ENCODE measurements around the gene PIP5K1B.

PIP5K1B gene

DNA sequence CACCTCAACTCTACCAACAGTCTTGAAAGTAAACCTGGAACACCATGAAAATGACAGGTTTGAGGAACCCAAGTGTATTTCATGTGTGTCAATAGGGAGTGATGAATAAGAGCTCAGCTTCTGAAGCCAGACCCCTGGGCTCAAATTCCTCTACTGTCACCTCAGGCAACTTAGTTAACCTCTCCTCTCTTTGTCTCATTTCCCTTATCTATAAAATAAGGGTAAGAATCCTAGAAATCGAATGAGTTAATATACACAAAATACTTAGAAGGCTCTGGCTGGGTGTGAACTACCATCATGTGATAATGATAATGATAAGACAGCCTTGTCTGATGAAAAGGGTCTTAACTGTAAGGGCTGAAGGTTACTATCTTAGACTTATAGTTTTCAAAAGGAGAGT lies 66.3 kb downstream of the PIP5K1B start:
- DNase-seq (ENCODE audit: low read depth in 2 of 2), result no peak

- DNase-seq (ENCODE audit: low read depth in 2 of 2), result no peak
Measured at GRCh38 chr9:68775003-68775730, 70.1 kb downstream of the PIP5K1B start.

DNA sequence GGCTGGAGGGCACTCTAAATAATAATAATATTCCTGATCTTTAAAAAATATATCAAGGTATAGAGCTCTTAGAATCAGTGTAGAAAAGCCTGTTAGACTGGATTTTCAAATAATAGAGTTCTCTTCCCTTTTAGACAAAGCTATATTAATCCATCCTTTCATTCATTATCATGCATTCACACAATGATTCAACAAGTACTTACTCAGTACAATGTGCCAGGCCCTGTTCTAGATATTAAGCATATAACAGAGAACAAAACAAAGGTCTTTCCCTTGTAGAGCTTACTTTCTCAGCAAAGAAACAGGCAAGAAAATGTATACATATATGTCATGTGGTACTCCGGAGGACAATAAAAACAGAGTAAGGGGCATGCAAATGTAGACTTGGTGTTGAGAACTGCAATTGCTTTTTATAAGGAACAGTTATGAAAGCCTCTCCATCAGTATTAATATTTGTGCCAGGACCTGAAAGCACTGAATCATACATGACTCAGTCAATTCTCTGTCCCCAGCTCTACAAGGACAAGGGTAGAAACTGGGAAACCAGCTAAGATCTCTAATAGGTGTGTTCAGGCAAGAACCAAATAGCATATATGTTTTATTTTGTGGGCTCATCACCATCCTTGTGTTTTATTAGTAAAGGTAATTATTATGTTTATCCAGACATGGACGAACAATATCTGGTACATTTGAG lies 72.2 kb downstream of the PIP5K1B start:
- DNase-seq (ENCODE audit: low read depth in 2 of 2), result no peak

GRCh38 chr9:68778635-68779034 lies 73.6 kb downstream of the PIP5K1B start:
- DNase-seq (ENCODE audit: low read depth in 2 of 2), result no peak

- DNase-seq (ENCODE audit: low read depth in 2 of 2), result peak; percentile 87 to 88
Measured at GRCh38 chr9:68779558-68780379, 74.7 kb downstream of the PIP5K1B start.

DNA sequence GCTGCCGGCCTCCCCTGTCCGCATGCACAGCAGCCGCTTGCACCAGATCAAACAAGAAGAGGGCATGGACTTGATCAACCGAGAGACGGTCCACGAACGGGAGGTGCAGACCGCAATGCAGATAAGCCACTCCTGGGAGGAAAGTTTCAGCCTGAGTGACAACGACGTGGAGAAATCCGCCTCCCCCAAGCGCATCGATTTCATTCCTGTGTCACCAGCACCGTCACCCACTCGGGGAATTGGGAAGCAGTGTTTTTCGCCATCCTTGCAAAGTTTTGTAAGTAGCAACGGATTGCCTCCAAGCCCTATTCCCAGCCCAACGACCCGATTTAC lies 75.3 kb downstream of the PIP5K1B start:
- no peak for DNase-seq (ENCODE audit: low read depth in 2 of 2)

DNA sequence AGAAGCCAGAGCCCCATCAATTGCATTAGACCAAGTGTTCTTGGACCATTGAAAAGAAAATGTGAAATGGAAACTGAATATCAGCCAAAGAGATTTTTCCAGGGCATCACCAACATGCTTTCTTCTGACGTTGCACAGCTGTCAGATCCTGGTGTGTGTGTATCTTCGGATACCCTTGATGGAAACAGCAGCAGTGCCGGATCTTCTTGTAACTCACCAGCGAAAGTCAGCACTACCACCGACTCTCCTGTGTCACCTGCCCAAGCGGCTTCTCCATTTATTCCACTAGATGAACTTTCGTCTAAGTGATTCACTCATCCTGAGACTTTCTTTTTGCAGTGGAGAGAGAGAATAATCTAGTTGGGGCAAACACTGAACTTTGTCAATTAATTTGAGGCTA lies 75.7 kb downstream of the PIP5K1B start:
- no peak for DNase-seq (ENCODE audit: low read depth in 2 of 2)

DNA sequence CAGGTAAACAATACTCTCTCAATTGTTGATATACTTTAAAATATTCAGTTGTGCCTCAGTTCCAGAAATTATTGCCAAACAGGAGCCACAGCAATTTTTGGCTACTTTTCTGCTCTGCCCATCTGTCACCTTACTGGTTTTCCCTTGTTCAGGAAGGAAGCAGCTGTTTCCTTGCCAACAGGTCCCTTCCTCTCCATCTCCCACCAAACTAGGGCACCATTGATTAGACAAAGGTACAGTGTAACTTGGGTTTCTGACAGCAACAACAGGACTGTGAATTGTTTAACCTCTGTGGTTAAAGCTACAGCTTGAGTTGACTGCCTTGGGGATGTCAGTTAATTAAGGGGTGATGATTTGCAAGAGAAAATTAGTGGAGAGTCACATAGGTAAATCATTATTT lies 76.9 kb downstream of the PIP5K1B start:
- DNase-seq (ENCODE audit: low read depth in 2 of 2), result no peak

DNA sequence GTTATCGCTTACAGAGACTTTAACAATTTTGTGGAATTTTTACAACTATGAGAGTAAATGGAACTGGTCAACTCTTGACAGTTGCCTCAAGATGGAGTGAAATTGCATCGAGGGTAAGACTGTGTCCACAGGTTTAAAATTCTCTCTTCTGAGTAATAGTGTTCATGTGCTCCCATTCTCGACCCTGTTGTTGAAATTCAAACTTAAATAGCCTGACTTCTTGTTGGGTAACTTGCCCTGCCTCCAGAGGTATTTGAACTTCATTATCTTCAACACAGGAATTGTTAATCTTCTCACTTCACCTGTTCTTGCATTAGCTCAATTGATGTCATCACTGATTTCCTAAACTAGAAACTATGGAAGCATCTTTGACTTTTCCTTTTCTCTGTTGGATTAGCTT lies 77.5 kb downstream of the PIP5K1B start:
- DNase-seq (ENCODE audit: low read depth in 2 of 2), result no peak

DNA sequence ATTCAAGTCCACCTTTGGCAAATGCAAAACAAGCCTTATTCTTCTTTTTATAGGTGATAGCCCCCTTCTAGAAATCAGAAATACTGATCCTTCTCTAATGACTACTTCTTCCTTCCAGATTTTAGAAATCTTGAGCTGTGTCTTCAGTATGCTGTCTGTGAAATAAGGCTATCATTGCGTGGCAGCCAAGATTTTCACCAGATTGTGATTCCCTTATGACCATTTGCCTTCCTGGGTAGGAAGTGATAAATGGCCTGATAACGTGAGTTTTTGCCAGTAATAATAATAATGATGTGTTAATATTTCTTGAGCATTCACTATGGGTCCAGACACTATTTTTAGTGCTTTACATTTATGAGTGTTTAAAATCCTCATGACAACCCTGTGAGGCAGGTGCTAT lies 80.9 kb downstream of the PIP5K1B start:
- no peak for DNase-seq (ENCODE audit: low read depth in 2 of 2)

DNA sequence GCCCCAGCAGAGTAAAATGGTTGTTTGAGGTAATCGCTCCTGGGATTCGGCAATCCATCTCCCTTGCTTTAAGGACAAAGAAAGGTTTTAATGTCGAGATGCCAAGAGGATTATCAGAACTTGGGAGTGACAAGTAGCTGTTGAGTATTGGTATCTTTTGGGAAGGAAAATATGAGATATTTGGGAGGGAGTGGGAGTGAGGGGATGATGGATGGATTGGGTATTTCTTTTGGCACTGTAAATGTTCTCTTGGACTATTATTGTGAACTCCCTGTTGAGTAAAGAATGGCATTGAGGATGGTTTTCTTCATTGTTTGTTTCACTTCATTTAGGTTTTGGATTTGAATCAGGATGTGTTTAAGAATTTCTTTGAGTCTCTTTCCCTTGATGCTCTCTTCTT lies 86.1 kb downstream of the PIP5K1B start:
- no peak for DNase-seq (ENCODE audit: low read depth in 2 of 2)

GRCh38 chr9:68793605-68794343 lies 88.7 kb downstream of the PIP5K1B start:
- no peak for DNase-seq (ENCODE audit: low read depth in 2 of 2)

DNA sequence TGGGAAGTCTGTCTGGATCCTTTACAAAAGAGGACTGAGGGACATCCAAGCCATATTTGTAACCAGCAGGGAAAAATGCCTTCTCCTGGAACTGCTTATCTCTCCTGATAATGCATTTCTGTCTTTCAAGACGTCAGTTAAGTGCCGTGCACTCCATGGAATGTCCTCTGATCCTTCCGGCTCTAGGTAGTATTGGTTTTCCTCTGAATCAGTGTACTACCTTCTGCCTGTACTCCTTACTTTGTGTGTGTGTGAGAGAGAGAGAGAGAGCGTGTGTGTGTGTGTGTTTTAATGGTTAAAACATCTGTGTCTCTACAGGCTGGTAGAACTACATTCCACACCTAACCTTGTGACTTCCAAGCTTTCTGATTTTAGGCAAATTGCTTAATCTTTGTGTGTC lies 89.9 kb downstream of the PIP5K1B start:
- no peak for DNase-seq (ENCODE audit: low read depth in 2 of 2)

GRCh38 chr9:68795411-68795810 lies 90.4 kb downstream of the PIP5K1B start:
- no peak for DNase-seq (ENCODE audit: low read depth in 2 of 2)

DNA sequence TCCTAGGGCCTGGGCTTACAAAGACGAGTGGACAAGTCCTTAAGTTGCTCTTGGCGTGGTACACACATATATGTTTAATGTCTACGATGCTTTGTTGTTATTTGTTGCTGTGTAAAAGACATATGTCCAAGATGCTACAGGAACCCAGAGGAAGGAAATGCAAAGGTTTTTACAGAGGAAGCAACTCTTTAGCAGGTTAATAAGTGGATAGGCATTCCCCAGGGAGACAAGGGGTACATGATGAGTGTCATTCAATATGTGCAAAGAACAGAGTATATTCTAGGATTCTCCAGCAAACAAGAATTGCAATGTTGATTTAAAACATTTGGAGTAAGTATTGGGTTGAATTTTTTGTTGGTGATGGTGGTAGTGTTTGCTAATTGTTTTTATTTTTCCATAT lies 92.1 kb downstream of the PIP5K1B start:
- DNase-seq (ENCODE audit: low read depth in 2 of 2), result no peak

DNA sequence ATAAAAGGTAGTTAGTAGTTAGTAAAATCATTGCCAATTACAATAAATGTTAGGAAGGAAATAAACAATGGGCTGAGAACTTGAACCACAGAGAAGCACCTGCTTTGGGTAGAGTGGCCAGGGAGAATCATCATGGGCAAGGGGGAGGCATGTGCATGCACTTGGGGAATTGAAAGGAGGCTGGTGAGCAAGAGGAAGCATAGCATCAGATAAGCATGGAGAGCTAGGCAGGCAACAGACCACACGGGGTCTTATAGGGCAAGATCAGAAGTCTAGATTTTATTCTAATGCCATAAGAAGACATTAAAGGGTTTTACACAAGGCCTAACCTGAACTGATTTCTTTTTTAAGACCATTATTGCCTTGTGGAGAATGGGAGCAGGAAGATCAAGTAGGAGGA lies 93.4 kb downstream of the PIP5K1B start:
- no peak for DNase-seq (ENCODE audit: low read depth in 2 of 2)

GRCh38 chr9:68800836-68801235 lies 95.8 kb downstream of the PIP5K1B start:
- DNase-seq (ENCODE audit: low read depth in 2 of 2), result no peak

DNA sequence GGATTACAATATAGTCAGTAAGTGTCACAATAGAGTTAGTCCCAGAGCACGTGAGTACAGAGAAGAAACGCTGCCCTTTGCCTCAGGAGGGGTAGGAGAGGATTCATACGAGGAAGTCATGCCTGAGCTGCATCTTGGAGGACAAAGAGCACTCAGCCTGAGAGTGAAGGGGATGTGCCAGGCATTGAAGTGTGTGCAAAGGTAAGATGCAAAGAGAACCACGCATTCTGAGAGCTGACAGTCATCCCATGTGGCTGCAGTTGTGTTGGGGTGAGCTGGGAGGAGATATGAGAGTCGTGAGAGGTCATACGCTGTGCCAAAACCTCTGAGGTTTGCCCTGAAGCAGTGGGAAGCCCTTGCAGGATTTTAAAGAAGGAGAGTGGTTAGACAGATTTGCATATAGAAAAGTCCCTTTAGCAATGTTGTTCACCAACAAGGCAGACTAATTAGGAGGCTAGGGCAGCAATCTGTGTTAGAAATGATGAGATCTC lies 97.5 kb downstream of the PIP5K1B start:
- no peak for DNase-seq (ENCODE audit: low read depth in 2 of 2)

DNA sequence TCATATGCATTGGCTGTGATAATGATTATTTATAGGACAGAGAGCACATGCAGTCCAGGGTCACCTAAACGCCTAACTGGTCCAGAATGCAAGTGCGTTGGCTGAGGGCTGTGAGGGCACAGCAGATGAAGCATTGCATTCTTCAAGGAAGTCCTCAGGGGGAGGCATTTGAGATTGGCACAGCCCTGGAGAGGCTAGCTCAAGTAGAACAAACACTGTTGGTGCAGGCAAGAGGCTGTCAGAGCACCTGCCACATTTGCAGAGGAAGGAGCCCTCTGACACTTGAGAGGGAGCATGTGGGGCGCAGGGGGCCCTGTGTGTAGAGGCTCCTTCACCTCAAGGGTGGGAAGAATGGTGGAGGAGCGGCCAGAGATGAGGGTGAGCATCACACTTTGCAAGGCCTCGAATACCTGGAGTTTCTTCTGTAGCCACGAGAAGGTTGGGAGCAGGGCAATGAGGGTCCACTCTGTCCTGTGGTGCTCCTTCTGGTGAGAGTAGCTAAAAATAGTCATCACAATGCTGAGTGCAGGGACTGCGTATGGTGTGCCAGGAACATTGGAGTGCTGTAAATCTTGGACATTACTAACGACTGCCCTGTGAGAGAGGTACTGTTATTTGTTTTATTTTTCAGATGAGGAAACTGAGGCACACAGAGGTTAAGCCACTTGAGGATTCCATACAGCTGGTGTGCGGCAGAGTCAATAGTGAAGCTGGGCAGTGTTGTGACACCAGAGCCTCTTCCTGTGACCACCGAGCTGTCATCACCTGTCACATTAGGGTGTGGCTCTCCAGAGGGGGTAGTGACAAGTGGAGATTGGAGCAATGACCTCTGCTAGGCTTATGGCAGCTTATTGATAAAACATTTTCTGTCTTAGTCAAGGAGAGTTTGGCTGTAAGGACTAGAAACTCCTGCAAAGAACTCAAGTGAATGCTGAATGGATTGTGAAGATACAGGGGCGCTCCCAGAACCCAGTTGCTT lies 100.2 kb downstream of the PIP5K1B start:
- no peak for DNase-seq (ENCODE audit: low read depth in 2 of 2)

- DNase-seq (ENCODE audit: low read depth in 2 of 2), result no peak
Measured at GRCh38 chr9:68805890-68806517, 101.0 kb downstream of the PIP5K1B start.
